ENCODE measurements around the gene STXBP6.

DNA sequence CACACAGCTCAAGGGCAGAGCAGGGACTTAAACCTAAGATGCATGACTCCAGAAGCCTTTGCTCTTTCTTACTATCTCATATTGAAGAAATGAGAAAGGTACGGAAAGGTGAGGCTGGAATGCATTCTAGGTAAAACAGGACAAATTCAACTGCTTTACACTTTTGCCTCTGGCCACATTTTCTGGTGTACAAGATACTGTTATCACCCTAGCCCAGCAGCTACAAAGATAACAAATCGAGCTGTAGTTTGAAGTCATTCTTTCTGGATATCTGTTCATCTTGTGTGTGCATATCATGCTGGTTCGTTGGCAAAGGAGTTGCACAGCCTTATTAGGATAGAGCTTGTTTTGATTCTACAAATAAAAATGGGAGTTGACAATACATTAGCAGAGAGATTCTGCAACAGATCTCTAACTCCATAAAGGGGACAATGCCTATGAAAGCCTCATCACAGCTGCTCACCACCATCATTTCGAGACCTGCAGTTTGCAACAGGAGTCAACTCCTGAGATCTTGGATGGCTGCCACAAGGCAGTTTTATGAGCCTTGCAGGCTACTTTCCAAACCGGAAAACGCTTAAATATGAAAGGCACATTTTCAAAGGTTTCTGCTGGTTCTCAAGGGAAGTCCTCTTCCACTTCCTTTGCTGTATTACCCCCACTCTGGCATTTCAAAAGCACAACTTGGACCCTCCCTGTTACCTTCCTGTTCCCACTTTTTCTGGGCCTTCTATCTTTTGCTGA is 64.9 kb downstream of the STXBP6 start:
- TF ChIP-seq POLR2AphosphoS5 (IDR thresholded peaks at IDR 0.05; ENCODE audit: low read depth, low read length), result no peak
- no peak for TF ChIP-seq POLR2A (IDR thresholded peaks at IDR 0.05; ENCODE audit: borderline replicate concordance, extremely low read depth, insufficient read depth, insufficient read length)
- TF ChIP-seq, protein P1, sequence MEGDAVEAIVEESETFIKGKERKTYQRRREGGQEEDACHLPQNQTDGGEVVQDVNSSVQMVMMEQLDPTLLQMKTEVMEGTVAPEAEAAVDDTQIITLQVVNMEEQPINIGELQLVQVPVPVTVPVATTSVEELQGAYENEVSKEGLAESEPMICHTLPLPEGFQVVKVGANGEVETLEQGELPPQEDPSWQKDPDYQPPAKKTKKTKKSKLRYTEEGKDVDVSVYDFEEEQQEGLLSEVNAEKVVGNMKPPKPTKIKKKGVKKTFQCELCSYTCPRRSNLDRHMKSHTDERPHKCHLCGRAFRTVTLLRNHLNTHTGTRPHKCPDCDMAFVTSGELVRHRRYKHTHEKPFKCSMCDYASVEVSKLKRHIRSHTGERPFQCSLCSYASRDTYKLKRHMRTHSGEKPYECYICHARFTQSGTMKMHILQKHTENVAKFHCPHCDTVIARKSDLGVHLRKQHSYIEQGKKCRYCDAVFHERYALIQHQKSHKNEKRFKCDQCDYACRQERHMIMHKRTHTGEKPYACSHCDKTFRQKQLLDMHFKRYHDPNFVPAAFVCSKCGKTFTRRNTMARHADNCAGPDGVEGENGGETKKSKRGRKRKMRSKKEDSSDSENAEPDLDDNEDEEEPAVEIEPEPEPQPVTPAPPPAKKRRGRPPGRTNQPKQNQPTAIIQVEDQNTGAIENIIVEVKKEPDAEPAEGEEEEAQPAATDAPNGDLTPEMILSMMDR (IDR thresholded peaks at IDR 0.05 in 2 of 3, conservative IDR thresholded peaks at IDR 0.05 in 1 of 3; ENCODE audit: borderline replicate concordance in 1 of 3, insufficient read depth in 1 of 3, low read depth in 2 of 3, low read length in 2 of 3), result no peak
- TF ChIP-seq ZFX (IDR thresholded peaks at IDR 0.05), result no peak
- TF ChIP-seq EZH2phosphoT487 (IDR thresholded peaks at IDR 0.05; ENCODE audit: borderline replicate concordance), result no peak
- no peak for TF ChIP-seq YY1 (IDR thresholded peaks at IDR 0.05; ENCODE audit: extremely low read depth, insufficient replicate concordance, low read depth, low read length)
- no peak for TF ChIP-seq TCF7L2 (IDR thresholded peaks at IDR 0.05; ENCODE audit: borderline replicate concordance, extremely low read depth, insufficient read depth, insufficient read length)

Data from HCT116 (cell line).